Measurements from ENCODE around the gene ANTXR1.
"Not testable (repeated sequence)": the region's sequence is repeated elsewhere in the genome, so short reads cannot be mapped to it uniquely, and the experiment has no call there.

The ANTXR1 gene

GRCh38 chr2:69244882-69245281 is 231.9 kb downstream of the ANTXR1 start:
- no peak for DNase-seq

- no peak for DNase-seq
Observed at GRCh38 chr2:69247583-69247982, 234.6 kb downstream of the ANTXR1 start.

- no peak for DNase-seq
Observed at GRCh38 chr2:69248232-69248631, 235.3 kb downstream of the ANTXR1 start.

GRCh38 chr2:69250981-69251380 is 238.0 kb downstream of the ANTXR1 start:
- DNase-seq = no peak

GRCh38 chr2:69251943-69252342 is 239.0 kb downstream of the ANTXR1 start:
- no peak for DNase-seq

GRCh38 chr2:69253112-69253511 is 240.1 kb downstream of the ANTXR1 start:
- no peak for DNase-seq

- no peak for DNase-seq
Observed at GRCh38 chr2:69253611-69254301, 240.8 kb downstream of the ANTXR1 start.

- no peak for DNase-seq
Observed at GRCh38 chr2:69255760-69256159, 242.8 kb downstream of the ANTXR1 start.

GRCh38 chr2:69259994-69260591 is 247.1 kb downstream of the ANTXR1 start:
- not testable (repeated sequence) for DNase-seq

GRCh38 chr2:69260666-69261065 is 247.7 kb downstream of the ANTXR1 start:
- no peak for DNase-seq

GRCh38 chr2:69269330-69269729 is 256.4 kb downstream of the ANTXR1 start:
- no peak for DNase-seq

- no peak for DNase-seq
Observed at GRCh38 chr2:69271831-69272257, 258.9 kb downstream of the ANTXR1 start.

- DNase-seq = no peak
Observed at GRCh38 chr2:69272803-69273471, 260.0 kb downstream of the ANTXR1 start.

GRCh38 chr2:69275490-69275889 is 262.5 kb downstream of the ANTXR1 start:
- no peak for DNase-seq

- no peak for DNase-seq
Observed at GRCh38 chr2:69278366-69278765, 265.4 kb downstream of the ANTXR1 start.

GRCh38 chr2:69279211-69279610 is 266.2 kb downstream of the ANTXR1 start:
- no peak for DNase-seq

- no peak for DNase-seq
Observed at GRCh38 chr2:69279931-69280681, 267.1 kb downstream of the ANTXR1 start.

- DNase-seq = no peak
Observed at GRCh38 chr2:69280796-69281412, 267.9 kb downstream of the ANTXR1 start.

GRCh38 chr2:69285379-69285894 is 272.5 kb downstream of the ANTXR1 start:
- DNase-seq = no peak

GRCh38 chr2:69287544-69287943 is 274.6 kb downstream of the ANTXR1 start:
- DNase-seq = no peak

GRCh38 chr2:69288429-69288828 is 275.4 kb downstream of the ANTXR1 start:
- DNase-seq = no peak

GRCh38 chr2:69291004-69291650 is 278.1 kb downstream of the ANTXR1 start:
- DNase-seq = no peak
